Measurements from ENCODE around the gene CHPF2. TPM values are rescaled to one million over a fixed set of nuclear protein-coding genes. Genes with fewer than 3 reads are reported as not detected.
A peak's percentile ranks its signal among the peaks of the same experiment; 100 is the strongest.

CHPF2 gene
- total RNA-seq, 8 experiments from 2014 or later, result 11.3 to 57.9 (median 30.9) TPM

GRCh38 chr7:151271699-151272355 is 39.5 kb downstream of the CHPF2 start:
- H3K27ac ChIP-seq, result no peak overlapping the region
- ATAC-seq (replicated peaks in 6 of 8), result peak; percentile 28 to 73 (median 46)
- no peak overlapping the region for H3K4me3 ChIP-seq
- WGBS, 10 experiments, result 30 to 89% (median 64%) methylated on average over 3 to 7 of the region's 7 CpGs; no CpG with 5 or more reads in 1 of the 10 experiments
- in situ Hi-C loops (cut with MboI; ENCODE audit: low pct_unique_long_range_greater_than_20kb in 2 of 9, low sequenced_read_pairs in 9 of 9, unreplicated experiment in 9 of 9), result no loop called here
- peaks cover 0 to 3% of the 10 kb centered on the region in 2 donors for H3K4me1 ChIP-seq (replicated peaks in 1 of 2)

- Histone ChIP-seq H3K4me1 (replicated peaks in 1 of 2) (peaks cover 0 to 3% of the 10 kb centered on the region in 2 donors), H3K4me3 (no peak overlapping the region), H3K27ac (no peak overlapping the region)
- 15 to 90% (median 41%) methylated on average over 2 to 10 of the region's 10 CpGs; no CpG with 5 or more reads in 3 of the 10 experiments for WGBS, 10 experiments
- ATAC-seq (replicated peaks in 6 of 8), result peak in 2 of 8 experiments; percentile 8 to 22
- in situ Hi-C loops (cut with MboI; ENCODE audit: low pct_unique_long_range_greater_than_20kb in 2 of 9, low sequenced_read_pairs in 9 of 9, unreplicated experiment in 9 of 9), result no loop called here
These were observed 40.1 kb downstream of the CHPF2 start for GRCh38 chr7:151272405-151272804.

GRCh38 chr7:151272877-151273276 is 40.6 kb downstream of the CHPF2 start:
- H3K4me3 ChIP-seq, result no peak overlapping the region
- WGBS, 10 experiments, result 78 to 93% (median 80%) methylated on average over 1 to 6 of the region's 7 CpGs; no CpG with 5 or more reads in 5 of the 10 experiments
- no peak overlapping the region for H3K27ac ChIP-seq
- in situ Hi-C loops (cut with MboI; ENCODE audit: low pct_unique_long_range_greater_than_20kb in 2 of 9, low sequenced_read_pairs in 9 of 9, unreplicated experiment in 9 of 9), result no loop called here
- peaks cover 0 to 3% of the 10 kb centered on the region in 2 donors for H3K4me1 ChIP-seq (replicated peaks in 1 of 2)
- no peak for ATAC-seq (replicated peaks in 6 of 8)

- in situ Hi-C loops (cut with MboI; ENCODE audit: low pct_unique_long_range_greater_than_20kb in 2 of 9, low sequenced_read_pairs in 9 of 9, unreplicated experiment in 9 of 9), result no loop called here
- Histone ChIP-seq H3K27ac (no peak overlapping the region), H3K4me1 (replicated peaks in 1 of 2) (peaks cover 0 to 3% of the 10 kb centered on the region in 2 donors), H3K4me3 (no peak overlapping the region)
- WGBS, 10 experiments, result 14 to 83% (median 26%) methylated on average over 1 to 3 of the region's 9 CpGs; no CpG with 5 or more reads in 7 of the 10 experiments
- no peak for ATAC-seq (replicated peaks in 6 of 8)
These were observed 41.5 kb downstream of the CHPF2 start for GRCh38 chr7:151273651-151274390.

GRCh38 chr7:151274396-151274795 is 42.1 kb downstream of the CHPF2 start:
- ATAC-seq (replicated peaks in 6 of 8), result no peak
- in situ Hi-C loops (cut with MboI; ENCODE audit: low pct_unique_long_range_greater_than_20kb in 2 of 9, low sequenced_read_pairs in 9 of 9, unreplicated experiment in 9 of 9), result no loop called here
- H3K4me3 ChIP-seq, result no peak overlapping the region
- peaks cover 0 to 3% of the 10 kb centered on the region in 2 donors for H3K4me1 ChIP-seq (replicated peaks in 1 of 2)
- H3K27ac ChIP-seq, result no peak overlapping the region
- 53 to 95% (median 83%) methylated on average over 1 to 6 of the region's 9 CpGs; no CpG with 5 or more reads in 5 of the 10 experiments for WGBS, 10 experiments

- WGBS, 10 experiments, result 40 to 75% (median 70%) methylated on average over 2 to 9 of the region's 17 CpGs; no CpG with 5 or more reads in 6 of the 10 experiments
- in situ Hi-C loops (cut with MboI; ENCODE audit: low pct_unique_long_range_greater_than_20kb in 2 of 9, low sequenced_read_pairs in 9 of 9, unreplicated experiment in 9 of 9), result no loop called here
- no peak for ATAC-seq (replicated peaks in 6 of 8)
- Histone ChIP-seq H3K4me1 (replicated peaks in 1 of 2) (peaks cover 0 to 3% of the 10 kb centered on the region in 2 donors), H3K4me3 (no peak overlapping the region), H3K27ac (no peak overlapping the region)
These were observed 42.9 kb downstream of the CHPF2 start for GRCh38 chr7:151274936-151275812.

- Histone ChIP-seq H3K27ac (no peak overlapping the region), H3K4me1 (replicated peaks in 1 of 2) (peaks cover 0 to 8% of the 10 kb centered on the region in 2 donors), H3K4me3 (peak overlapping the region in 1 of 5 donors; percentile 56)
- in situ Hi-C loops (cut with MboI; ENCODE audit: low pct_unique_long_range_greater_than_20kb in 2 of 9, low sequenced_read_pairs in 9 of 9, unreplicated experiment in 9 of 9), result no loop called here
- 14 to 83% (median 30%) methylated on average over 1 to 2 of the region's 10 CpGs; no CpG with 5 or more reads in 7 of the 10 experiments for WGBS, 10 experiments
- peak in 1 of 8 experiments; percentile 13 for ATAC-seq (replicated peaks in 6 of 8)
These were observed 43.7 kb downstream of the CHPF2 start for GRCh38 chr7:151275813-151276577.

GRCh38 chr7:151276666-151277590 is 44.6 kb downstream of the CHPF2 start:
- peak; percentile 87 to 95 (median 92) for ATAC-seq (replicated peaks in 6 of 8)
- no peak overlapping the region for H3K27ac ChIP-seq
- peak overlapping the region; percentile 37 to 69 (median 47) for H3K4me3 ChIP-seq
- peaks cover 0 to 12% of the 10 kb centered on the region in 2 donors for H3K4me1 ChIP-seq (replicated peaks in 1 of 2)
- 11 to 65% (median 20%) methylated on average over 1 to 8 of the region's 63 CpGs; no CpG with 5 or more reads in 6 of the 10 experiments for WGBS, 10 experiments
- in situ Hi-C loops (cut with MboI; ENCODE audit: low pct_unique_long_range_greater_than_20kb in 2 of 9, low sequenced_read_pairs in 9 of 9, unreplicated experiment in 9 of 9), result no loop called here

- Histone ChIP-seq H3K4me1 (replicated peaks in 1 of 2) (peaks cover 0 to 12% of the 10 kb centered on the region in 2 donors), H3K27ac (no peak overlapping the region), H3K4me3 (no peak overlapping the region)
- WGBS, 10 experiments, result 40 to 82% (median 80%) methylated on average over 1 to 5 of the region's 8 CpGs; no CpG with 5 or more reads in 3 of the 10 experiments
- in situ Hi-C loops (cut with MboI; ENCODE audit: low pct_unique_long_range_greater_than_20kb in 2 of 9, low sequenced_read_pairs in 9 of 9, unreplicated experiment in 9 of 9), result no loop called here
- no peak for ATAC-seq (replicated peaks in 6 of 8)
These were observed 45.3 kb downstream of the CHPF2 start for GRCh38 chr7:151277631-151278030.

- in situ Hi-C loops (cut with MboI; ENCODE audit: low pct_unique_long_range_greater_than_20kb in 2 of 9, low sequenced_read_pairs in 9 of 9, unreplicated experiment in 9 of 9), result no loop called here
- H3K4me3 ChIP-seq, result no peak overlapping the region
- no peak for ATAC-seq (replicated peaks in 6 of 8)
- H3K27ac ChIP-seq, result no peak overlapping the region
- peaks cover 0 to 12% of the 10 kb centered on the region in 2 donors for H3K4me1 ChIP-seq (replicated peaks in 1 of 2)
- 50 to 95% (median 80%) methylated on average over 2 to 10 of the region's 12 CpGs; no CpG with 5 or more reads in 3 of the 10 experiments for WGBS, 10 experiments
These were observed 46.7 kb downstream of the CHPF2 start for GRCh38 chr7:151278949-151279348.

- Histone ChIP-seq H3K4me1 (replicated peaks in 1 of 2) (peaks cover 0 to 12% of the 10 kb centered on the region in 2 donors), H3K27ac (no peak overlapping the region), H3K4me3 (no peak overlapping the region)
- 80% methylated on average over 1 to 2 of the region's 5 CpGs; no CpG with 5 or more reads in 8 of the 10 experiments for WGBS, 10 experiments
- ATAC-seq (replicated peaks in 6 of 8), result no peak
- in situ Hi-C loops (cut with MboI; ENCODE audit: low pct_unique_long_range_greater_than_20kb in 2 of 9, low sequenced_read_pairs in 9 of 9, unreplicated experiment in 9 of 9), result no loop called here
These were observed 47.6 kb downstream of the CHPF2 start for GRCh38 chr7:151279868-151280267.
